HepG2 (cell line): ENCODE measurements around the gene LENEP.

Experiments used
- CREB1 ChIP-seq, 2 experiments: fragments of 450-650 bp in 1 of 2; IDR thresholded peaks; 2 replicates each; pipeline ENCODE4 v1.6.1; 2016 to 2017; ENCODE audit warnings: control low read depth in 1 of 2, mild to moderate bottlenecking in 1 of 2, missing compliant biosample characterization in 1 of 2, missing genetic modification characterization in 1 of 2
- ESRRA ChIP-seq: sonication (generic); formaldehyde crosslinking; IDR thresholded peaks from 2 replicates; pipeline ENCODE4 v1.5.1; 2020; ENCODE audit warnings: mild to moderate bottlenecking, low read depth, missing genetic modification reagents
- EZH2 ChIP-seq: conservative IDR thresholded peaks from 2 replicates; pipeline ENCODE4 v1.6.1; 2012; ENCODE audit warnings: mild to moderate bottlenecking, low read depth, low read length, moderate library complexity
- FOXM1 ChIP-seq: sonication (generic); formaldehyde crosslinking; IDR thresholded peaks from 2 replicates; pipeline ENCODE4 v1.5.0; 2020; ENCODE audit warnings: missing genetic modification reagents
- HNRNPK ChIP-seq: fragments of 200-400 bp; formaldehyde crosslinking; IDR thresholded peaks from 2 replicates; pipeline ENCODE4 v1.6.1; 2018; ENCODE audit warnings: low read length, low read depth, moderate library complexity, mild to moderate bottlenecking; ENCODE audit not compliant: poor library complexity, severe bottlenecking
- TCF7 ChIP-seq: sonication (generic); IDR thresholded peaks from 2 replicates; pipeline ENCODE4 v1.6.1; 2016; ENCODE audit warnings: antibody characterized with exemption, low read depth
- YY1 ChIP-seq: IDR thresholded peaks from 2 replicates; pipeline ENCODE4 v1.6.1; 2011; ENCODE audit warnings: low read length, low read depth, moderate library complexity, mild to moderate bottlenecking; ENCODE audit not compliant: insufficient read depth, insufficient replicate concordance
- ZNF329 ChIP-seq: sonication (generic); formaldehyde crosslinking; IDR thresholded peaks from 2 replicates; pipeline ENCODE4 v1.9.0; 2021; ENCODE audit warnings: low read depth, mild to moderate bottlenecking, missing genetic modification reagents
- ZNF549 ChIP-seq: sonication (generic); formaldehyde crosslinking; IDR thresholded peaks from 2 replicates; pipeline ENCODE4 v1.5.0; 2020; ENCODE audit warnings: missing genetic modification reagents
- TF ChIP-seq, protein P1 (sequence below): sonication (generic); formaldehyde crosslinking; IDR thresholded peaks from 2 replicates; pipeline ENCODE4 v1.5.0; 2020; ENCODE audit warnings: missing genetic modification reagents, mild to moderate bottlenecking, borderline replicate concordance
- TF ChIP-seq, protein P2 (sequence below): IDR thresholded peaks from 2 replicates; pipeline ENCODE4 v1.6.1; 2016; ENCODE audit warnings: control low read depth

DNA sequence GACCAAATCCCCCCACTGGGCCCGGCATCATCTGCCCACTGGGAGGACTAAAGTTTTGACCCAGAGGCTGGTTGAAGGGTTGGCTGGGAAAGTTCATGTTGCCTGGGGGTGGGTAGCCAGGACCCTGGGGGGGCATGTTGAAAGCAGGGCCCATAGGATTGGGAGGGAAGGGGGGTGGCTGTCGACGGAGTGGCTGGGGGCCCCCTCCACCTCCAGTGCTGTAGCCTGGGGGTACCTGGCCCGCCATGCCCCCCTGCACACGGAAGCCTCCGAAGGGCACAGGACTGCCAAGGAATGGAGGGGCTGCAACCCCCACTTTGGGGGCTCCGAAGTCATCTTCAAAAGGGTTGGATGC lies 34.0 kb upstream of the LENEP start:
- TF ChIP-seq ZNF329 (CRISPR knock-in tag) (no peak), TCF7 (no peak), EZH2 (no peak), YY1 (no peak), ZNF549 (no peak), ESRRA (CRISPR knock-in tag) (no peak), FOXM1 (CRISPR knock-in tag) (no peak), CREB1 (IDR thresholded peaks at IDR 0.05) (no peak), CREB1 (CRISPR knock-in tag; IDR thresholded peaks at IDR 0.05) (no peak), HNRNPK (no peak)
- TF ChIP-seq, protein P1, sequence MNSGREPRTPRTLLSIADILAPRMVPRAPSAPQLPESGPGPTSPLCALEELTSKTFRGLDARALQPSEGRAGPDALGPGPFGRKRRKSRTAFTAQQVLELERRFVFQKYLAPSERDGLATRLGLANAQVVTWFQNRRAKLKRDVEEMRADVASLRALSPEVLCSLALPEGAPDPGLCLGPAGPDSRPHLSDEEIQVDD, result no peak
- TF ChIP-seq, protein P2, sequence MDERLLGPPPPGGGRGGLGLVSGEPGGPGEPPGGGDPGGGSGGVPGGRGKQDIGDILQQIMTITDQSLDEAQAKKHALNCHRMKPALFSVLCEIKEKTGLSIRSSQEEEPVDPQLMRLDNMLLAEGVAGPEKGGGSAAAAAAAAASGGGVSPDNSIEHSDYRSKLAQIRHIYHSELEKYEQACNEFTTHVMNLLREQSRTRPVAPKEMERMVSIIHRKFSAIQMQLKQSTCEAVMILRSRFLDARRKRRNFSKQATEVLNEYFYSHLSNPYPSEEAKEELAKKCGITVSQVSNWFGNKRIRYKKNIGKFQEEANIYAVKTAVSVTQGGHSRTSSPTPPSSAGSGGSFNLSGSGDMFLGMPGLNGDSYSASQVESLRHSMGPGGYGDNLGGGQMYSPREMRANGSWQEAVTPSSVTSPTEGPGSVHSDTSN, result no peak
